IPS-18c (cell line): ENCODE data around the gene CFAP69.
"Not testable (repeated sequence)": the region's sequence is repeated elsewhere in the genome, so short reads cannot be mapped to it uniquely, and the experiment has no call there.

Source experiments
- H3K4me3 ChIP-seq: 2 replicates; pipeline ENCODE4 v1.7.0; 2013; ENCODE audit warnings: low read depth, mild to moderate bottlenecking, low read length, moderate library complexity; ENCODE audit not compliant: insufficient read depth
- H3K9me3 ChIP-seq: one replicate; pipeline ENCODE4 v1.6.1; 2013; ENCODE audit warnings: mild to moderate bottlenecking, low read length, moderate library complexity; ENCODE audit not compliant: control insufficient read depth, insufficient read depth

Gene CFAP69

DNA sequence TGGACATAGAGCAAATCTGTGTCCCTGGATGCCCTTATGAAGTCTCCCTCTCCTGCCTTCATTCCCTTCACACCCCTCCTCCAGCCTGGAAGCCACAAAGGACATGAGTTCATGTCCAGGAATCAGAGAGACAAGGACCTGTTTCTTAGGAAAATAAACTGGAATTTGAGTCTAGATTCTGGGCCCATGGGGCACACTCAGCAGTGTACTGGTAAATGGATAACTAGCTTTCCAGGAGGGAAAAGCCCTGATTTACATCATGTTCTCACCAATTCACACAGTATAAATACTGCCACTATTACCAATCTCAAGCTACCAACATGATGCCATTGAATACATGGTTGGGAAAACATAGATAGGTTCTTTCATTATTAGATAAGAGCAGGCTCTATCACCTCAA is 66.2 kb downstream of the CFAP69 start:
- Histone ChIP-seq H3K4me3 (no peak overlapping the region), H3K9me3 (no peaks in the 10 kb centered on the region)

DNA sequence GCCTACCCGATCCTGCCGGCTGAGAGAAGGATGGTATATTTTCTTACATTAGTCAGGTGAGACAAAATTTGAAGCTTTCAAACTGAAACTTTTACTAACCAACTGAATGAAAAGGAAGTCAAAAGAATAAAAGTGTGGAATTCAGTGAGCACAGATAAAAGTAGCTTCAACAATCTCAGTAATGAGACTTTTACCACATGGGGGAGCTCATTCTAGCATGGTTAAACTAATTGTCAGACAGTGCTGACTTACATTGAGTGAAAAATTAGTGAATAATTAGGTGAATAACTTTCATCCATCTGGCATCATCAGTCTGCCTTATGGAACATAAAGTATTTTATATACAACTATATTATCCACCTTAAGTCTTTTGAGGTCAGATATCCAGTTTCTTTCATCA is 67.8 kb downstream of the CFAP69 start:
- Histone ChIP-seq H3K4me3 (no peak overlapping the region), H3K9me3 (no peaks in the 10 kb centered on the region)

DNA sequence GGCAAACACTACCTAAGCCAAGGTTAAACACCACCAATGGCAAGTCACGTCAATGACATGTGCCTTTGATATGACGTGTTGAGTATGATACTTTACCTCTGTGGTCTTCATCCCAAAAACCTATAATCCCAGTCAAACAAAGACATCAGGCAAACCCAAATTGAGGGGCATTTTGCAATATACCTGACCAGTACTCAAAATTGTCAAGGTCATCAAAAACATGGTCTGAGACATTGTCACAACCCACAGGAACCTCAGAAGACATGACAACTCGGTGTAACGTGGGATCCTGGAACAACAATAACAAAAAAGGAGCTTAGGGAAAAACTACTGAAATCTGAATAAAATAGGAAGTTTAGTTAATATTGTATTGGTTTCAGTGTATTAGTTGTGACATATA is 68.9 kb downstream of the CFAP69 start:
- no peaks in the 10 kb centered on the region for H3K9me3 ChIP-seq
- no peak overlapping the region for H3K4me3 ChIP-seq

DNA sequence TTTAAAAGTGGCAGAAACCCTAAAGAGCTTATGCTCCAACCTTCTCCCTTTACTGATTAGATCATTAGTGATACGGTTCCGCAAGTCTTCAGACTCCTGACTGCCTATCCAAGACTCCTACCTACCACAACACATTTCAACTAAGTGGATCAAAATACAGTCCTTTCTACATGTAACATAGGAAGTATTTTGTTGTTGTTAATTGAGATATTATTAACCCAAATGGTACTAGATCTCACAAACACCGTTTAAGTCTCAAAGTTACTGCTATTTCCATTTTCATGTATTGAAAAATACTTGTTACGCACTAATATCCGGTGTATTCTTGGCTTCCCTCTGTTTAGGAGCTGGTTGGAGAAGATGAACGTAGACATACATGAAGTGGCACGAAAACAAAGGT is 75.0 kb downstream of the CFAP69 start:
- no peak overlapping the region for H3K4me3 ChIP-seq
- no peaks in the 10 kb centered on the region for H3K9me3 ChIP-seq

DNA sequence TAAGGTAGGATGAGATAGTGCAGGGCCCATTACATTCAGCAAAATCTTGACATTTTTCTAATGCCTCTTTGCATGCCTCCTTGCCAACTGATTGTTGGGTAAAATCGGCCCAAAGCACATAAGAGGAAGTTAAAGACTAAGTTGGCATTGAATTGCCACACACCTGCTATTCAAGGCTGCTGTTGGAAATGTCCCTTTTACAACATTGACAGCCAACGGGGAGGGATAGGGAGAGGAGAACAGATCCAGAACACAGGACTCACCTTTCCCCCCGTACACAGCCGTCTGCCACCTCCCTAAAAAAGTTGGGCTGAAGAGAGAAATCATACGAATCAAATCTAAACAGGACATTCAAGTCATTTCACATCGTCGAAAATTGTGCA is 75.4 kb downstream of the CFAP69 start:
- H3K4me3 ChIP-seq, result peak overlapping the region; percentile 52; the same call in 1 of the 2 replicates
- H3K9me3 ChIP-seq, result no peaks in the 10 kb centered on the region

DNA sequence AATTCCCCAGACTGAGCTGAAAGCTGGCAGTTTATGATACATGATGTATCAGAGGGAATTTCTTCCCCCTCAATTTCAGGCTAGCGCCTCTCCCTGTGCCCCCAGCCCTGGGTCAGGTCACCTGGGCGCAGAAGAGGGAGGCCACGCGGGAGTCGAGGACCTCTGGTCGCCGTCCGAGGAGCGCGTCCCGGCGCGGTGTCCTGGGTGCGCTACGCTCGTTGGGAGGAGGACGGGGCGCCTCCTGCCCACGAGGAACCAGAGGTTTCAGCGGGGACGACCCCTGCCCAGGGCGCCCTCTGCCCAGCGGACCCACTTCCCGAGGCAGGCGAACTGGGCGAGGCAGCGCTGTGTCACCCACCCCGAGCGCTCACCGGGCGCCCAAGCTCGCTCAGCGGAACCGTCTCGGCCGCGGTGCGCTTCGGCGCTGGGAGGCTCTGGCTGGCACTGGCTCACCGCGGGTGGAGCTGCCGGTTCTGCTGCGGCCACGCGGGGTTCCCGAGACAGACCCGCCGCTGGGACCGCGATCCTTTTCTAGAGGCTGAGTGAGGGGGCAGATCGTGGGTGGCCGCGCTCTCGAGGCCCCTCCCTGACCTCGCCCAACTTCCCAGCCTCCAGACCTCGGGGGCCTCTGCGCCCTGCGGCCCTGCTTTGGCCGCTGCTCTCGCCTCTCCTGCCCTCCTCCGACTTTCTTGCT is 76.0 kb downstream of the CFAP69 start, which contains the start of gene FAM237B:
TSS of gene FAM237B (minus strand) at position 504 of the 694 bp plus-strand sequence. CDS start 1,556 bp downstream, outside the sequence.
- Histone ChIP-seq H3K4me3 (peak within 1 kb of the TSS; percentile 52), H3K9me3 (no peaks in the 10 kb centered on the region)

DNA sequence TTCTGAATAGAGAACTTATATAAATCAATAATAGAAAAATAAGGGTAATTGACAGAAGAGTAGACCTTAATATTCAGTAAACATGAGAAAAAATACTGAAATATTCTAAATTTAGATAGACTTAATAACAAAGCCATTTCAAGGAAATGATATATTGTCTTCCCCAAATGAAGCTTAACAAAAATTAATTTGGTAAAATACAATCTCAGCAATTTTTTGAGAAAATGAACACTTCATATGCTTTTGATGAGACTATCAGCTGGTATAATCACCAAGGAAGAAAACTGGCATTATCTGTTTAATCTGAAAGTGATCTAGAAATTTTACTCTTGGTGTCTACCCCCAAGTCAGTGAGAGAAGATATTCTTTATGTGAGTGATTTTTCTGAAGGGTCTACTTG is 77.9 kb downstream of the CFAP69 start:
- H3K4me3 ChIP-seq, result no peak overlapping the region
- H3K9me3 ChIP-seq, result no peaks in the 10 kb centered on the region

DNA sequence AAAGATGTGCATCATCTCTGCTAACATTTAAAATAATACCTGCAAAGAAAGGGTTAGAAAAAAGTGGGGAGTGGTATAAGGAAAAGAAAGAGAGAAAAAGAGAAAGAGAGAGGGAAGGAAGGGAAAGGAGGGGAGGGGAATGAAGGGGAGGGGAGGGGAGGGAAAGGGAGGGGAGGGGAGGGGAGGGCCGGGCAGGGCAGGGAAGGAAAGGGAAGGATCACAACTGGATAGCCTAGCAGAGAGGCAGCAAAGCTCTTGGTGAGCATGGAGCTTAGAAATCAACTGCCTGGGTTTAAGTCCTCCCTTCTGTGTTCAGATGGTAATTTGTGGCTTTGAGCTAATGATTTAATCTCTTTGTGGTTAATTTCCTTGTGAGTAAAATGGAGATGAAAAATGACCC is 81.5 kb downstream of the CFAP69 start:
- no peak overlapping the region for H3K4me3 ChIP-seq
- no peaks in the 10 kb centered on the region for H3K9me3 ChIP-seq

DNA sequence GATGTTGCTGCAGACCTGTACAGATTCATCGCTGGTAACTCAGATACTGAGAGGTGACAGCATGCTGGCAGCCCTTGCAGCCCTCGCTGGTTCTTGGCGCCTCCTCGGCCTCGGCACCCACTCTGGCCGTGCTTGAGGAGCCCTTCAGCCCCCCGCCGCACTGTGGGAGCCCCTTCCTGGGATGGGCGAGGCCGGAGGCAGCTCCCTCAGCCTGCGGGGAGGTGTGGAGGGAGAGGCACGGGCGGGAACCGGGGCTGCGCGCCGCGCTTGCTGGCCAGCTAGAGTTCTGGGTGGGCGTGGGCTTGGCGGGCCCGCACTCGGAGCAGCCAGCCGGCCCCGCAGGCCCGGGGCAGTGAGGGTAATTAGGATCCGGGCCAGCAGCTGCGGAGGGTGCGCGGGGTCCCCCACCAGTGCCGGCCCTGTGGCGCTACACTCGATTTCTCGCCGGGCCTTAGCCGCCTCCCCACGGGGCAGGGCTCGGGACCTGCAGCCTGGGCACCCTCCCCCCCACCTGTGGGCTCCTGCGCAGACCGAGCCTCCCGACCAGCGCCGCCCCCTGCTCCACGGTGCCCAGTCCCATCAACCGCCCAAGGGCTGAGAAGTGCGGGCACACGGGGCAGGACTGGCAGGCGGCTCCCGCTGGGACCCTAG is 89.3 kb downstream of the CFAP69 start:
- H3K4me3 ChIP-seq, result no peak overlapping the region

DNA sequence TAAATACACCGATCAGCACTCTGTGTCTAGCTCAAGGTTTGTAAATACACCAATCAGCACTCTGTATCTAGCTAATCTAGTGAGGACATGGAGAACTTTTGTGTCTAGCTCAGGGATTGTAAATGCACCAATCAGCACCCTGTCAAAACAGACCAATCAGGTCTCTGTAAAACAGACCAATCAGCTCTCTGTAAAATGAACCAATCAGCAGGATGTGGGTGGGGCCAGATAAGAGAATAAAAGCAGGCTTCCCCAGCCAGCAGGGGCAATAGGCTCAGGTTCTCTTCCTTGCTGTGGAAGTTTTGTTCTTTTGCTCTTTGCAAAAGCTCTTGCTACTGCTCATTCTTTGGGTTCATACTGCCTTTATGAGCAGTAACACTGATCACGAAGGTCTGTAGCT is 90.0 kb downstream of the CFAP69 start:
- H3K4me3 ChIP-seq, H3K9me3 ChIP-seq: not testable (repeated sequence)

More for the DNA sequence above, 89.3 kb downstream of the CFAP69 start:
- H3K9me3 ChIP-seq, result no peaks in the 10 kb centered on the region

DNA sequence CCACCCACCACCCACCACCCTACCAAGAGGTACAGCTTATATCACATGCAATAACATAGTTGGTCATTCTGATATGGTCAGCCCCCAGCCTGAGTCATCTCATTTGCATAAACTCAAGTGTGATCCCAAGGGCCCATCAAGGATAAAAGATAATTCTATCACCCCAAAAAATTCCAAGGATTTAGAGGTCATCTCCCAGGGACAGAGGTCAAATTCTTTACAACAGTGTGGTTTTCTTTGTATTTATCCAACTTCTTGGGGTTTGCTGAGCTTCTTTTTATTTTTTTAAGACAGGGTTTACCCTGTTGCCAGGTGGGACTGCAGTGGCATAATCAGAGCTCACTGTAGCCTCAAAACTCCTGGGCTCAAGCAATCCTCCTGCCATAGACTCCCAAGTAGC is 92.1 kb downstream of the CFAP69 start:
- H3K9me3 ChIP-seq, result no peaks in the 10 kb centered on the region
- no peak overlapping the region for H3K4me3 ChIP-seq

DNA sequence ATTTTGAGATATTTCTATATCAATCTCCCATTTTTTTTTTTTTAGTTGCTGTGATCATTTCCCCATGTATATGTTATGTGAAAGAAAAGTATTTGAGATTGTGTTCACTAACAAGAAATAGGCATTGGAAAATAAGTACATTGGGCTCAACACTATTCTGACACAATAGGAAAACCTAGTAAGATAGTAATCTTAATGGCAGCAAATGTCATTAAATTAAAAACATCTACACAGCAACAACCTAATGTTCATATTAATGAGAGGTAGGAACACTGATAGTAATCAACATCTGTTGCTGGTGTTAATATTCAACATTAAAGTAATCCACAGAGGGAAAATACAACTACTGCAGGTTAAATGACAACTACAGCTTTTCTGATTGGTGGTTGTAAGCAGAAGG is 100.0 kb downstream of the CFAP69 start:
- no peak overlapping the region for H3K4me3 ChIP-seq

DNA sequence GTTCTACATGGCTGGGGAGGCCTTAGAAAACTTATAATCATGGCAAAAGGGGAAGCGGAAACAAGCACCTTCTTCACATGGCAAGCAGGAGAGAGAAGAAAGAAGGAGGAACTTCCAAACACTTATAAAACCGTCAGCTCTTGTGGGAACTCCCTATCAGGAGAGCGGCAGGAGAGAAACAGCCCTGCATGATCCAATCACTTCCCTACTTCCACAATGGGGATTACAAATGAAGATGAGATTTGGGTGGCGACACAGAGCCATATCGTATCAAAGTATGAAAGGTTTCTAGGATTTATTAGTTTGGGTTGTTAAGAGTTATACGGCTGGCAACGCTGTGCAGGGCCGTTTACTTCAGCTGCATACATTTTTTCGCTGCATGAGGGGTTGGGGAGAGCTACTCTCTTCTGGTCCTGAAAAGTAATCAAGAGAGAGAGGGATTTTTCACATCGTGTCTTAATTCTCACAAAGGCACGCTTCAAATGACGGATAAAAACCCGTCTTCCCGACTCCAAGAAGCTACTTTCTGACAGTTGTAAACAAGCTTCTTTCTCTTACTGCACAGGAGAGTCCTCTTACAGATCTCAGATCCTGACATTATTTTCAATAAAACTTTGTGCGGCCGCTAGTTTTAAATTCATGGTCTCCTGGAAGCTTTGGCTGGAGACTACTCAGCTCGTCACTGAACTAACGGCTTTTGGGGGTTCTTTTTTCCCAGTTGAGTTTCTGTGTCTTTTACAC is 100.8 kb downstream of the CFAP69 start:
- Histone ChIP-seq H3K9me3 (peaks cover 3% of the 10 kb centered on the region), H3K4me3 (peak overlapping the region; percentile 99)

More for the DNA sequence above, 100.0 kb downstream of the CFAP69 start:
- H3K9me3 ChIP-seq, result peaks cover 3% of the 10 kb centered on the region

DNA sequence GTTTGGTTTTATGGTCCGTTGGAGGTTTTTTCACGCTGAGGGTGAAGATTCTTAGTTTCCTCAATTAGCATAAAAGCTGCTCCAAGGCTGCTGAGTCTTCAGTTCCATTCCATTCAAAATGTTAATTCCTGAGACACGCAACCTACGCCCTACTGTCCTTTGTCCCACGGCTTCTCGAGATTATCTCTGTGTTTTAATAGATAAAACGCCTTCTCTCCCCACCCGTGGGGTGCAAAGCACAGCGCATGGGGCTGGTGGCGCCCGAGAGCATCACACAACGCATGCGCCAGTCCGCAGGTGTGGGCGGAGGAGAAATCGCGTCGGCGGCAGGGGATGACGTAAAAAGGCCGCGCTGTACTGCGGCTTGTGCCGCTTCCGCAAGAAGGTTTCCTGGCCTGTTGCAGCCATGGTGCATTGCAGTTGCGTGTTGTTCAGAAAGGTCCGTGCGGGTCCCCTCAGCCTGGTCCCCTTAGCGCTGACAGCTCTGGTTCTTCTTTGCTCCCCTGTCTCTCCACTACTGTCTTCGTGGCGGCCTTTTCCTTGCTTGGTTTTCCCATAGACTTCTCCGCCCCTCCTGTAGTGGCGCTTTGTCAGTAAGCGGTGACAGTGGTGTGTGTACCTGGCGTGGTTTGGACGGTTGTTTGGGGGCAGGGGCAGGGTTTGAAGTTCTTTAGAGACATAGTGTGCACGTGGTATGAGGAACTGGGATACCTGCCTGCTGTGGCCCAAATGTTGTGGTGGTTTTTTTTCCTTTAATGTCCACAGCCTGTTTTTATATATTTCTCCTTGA is 101.6 kb downstream of the CFAP69 start, which contains the start of gene GTPBP10:
TSS of gene GTPBP10 (plus strand) at position 381 of the 790 bp plus-strand sequence. CDS start at position 407, 26 bp downstream.
- Histone ChIP-seq H3K9me3 (peaks cover 3% of the 10 kb centered on the region), H3K4me3 (peak within 1 kb of the TSS; percentile 99)

DNA sequence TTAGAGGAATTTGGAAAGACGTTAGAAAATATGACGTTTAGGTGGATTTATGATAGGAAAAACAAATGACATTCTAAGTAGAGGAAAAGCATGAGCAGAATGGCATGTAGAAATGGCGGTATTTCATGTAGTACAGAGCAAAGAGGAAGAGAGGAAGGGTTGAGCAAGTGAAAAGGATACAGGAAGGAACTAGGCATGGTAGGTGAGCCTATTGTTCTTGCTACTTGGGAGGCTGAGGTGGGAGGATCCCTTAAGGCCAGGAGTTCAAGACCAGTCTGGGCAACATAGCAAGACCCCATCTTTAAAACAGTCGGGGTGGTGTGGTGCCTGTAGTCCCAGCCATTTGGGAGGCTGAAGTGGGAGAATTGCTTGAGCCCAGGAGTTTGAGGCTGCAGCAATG is 102.8 kb downstream of the CFAP69 start:
- Histone ChIP-seq H3K4me3 (no peak overlapping the region), H3K9me3 (peaks cover 3% of the 10 kb centered on the region)

DNA sequence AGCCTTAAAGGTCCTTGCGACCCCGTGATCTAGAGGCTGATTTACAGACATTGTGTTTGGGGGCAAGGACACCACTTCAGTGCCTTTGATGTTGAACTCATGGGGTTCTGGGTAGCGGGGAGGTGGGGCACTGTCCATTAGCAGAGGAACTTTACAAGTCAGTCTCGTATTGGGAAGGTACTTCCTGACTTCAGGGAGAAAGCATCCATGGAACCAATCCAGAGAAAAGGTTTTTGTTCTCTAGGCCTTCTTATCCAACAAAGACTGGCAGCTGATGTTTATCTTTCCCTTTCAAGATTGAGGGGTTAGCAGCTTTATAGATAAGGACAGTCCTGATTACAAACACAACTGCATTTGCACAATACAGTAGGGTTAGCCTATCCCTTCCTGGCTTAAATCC is 104.3 kb downstream of the CFAP69 start:
- no peak overlapping the region for H3K4me3 ChIP-seq
- H3K9me3 ChIP-seq, result peaks cover 3% of the 10 kb centered on the region

DNA sequence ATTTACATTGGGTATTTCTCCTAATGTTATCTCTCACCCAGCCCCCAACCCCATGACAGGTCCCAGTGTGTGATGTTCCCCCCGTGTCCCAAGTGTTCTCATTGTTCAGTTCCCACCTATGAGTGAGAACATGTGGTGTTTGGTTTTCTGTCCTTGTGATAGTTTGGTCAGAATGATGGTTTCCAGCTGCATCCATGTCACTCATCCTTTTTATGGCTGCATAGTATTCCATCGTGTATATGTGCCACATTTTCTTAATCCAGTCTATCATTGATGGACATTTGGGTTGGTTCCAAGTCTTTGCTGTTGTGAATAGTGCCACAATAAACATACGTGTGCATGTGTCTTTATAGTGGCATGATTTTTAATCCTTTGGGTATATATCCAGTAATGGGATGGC is 105.1 kb downstream of the CFAP69 start:
- not testable (repeated sequence) for H3K4me3 ChIP-seq, H3K9me3 ChIP-seq
